ENCODE measurements around the gene PHKA2.

The PHKA2 gene

DNA sequence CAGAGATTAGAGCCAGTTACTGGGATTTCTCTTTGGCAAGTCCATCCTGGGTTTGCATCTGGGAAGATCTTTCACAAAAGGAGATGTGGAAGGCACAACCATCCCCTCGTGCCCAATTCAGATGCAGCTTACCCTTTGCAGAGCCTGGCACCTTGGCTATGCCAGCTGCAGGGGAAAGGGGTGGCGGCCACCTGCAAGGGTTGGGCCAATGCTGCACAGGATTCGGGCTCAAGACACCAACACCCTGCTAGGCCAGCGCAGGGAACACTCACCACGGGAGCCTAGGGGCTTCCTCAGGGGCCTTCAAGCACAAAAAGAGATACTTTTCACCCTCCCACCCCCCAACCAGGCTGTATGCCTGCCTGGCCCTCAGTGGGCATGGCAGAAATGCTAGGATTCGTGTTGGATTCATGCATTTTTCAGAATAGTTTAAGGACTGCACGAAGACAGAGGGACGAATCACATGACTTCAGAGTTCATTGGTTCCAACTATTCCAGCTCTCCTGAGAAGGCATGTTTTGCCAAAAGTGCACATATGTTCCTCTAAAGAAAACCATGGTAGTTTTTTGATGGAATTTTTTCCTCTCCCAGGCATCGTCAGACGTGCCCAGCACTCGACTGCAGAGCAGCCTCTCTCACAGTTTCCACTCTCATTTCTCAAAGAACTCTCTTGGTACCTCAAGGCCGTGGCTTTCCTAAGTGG is 94.4 kb downstream of the PHKA2 start:
- no peak for DNase-seq (ENCODE audit: low spot score)

- no peak for DNase-seq (ENCODE audit: low spot score)
These were observed 95.6 kb downstream of the PHKA2 start for GRCh38 chrX:18888281-18888680.

DNA sequence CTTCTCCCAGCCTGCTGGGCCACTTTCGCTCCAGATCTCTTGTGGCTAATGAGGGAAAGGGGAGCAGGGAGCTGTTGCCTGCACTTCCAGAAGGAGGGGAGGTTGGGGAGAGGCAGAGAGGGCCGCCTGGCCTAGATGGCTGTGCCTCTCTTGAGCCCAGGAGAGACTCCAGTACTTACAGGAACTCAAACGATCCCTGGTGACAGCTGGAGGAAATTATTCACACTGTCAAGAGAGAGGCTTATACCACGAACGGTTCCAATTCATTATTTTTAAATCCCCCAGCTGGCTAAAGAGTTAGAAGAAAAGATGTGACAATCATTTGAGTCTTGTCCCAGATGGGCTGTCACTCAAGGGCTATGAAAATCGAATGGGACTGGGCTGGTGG is 96.1 kb downstream of the PHKA2 start:
- no peak for DNase-seq (ENCODE audit: low spot score)

- DNase-seq (ENCODE audit: low spot score): no peak
These were observed 96.6 kb downstream of the PHKA2 start for GRCh38 chrX:18887177-18887824.

- peak; percentile 54 for DNase-seq (ENCODE audit: low spot score)
These were observed 97.4 kb downstream of the PHKA2 start for GRCh38 chrX:18886344-18887161.

DNA sequence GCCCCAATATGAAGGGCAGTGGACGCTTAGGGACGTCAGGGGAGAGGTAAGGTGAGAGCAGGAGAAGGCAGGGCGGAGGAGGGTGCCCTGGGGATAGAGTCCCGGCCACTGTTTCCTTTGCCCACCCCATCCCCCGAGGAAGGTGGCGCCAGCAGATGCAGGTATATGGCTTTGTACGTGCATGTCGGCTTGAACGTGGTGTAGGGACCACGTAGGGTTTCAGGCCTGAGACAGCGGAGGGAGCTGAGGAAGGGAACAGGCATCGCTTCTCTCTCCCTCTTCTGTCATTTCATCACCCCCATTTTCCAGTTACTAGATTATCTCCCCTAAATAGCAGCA is 97.9 kb downstream of the PHKA2 start:
- DNase-seq (ENCODE audit: low spot score): no peak

DNA sequence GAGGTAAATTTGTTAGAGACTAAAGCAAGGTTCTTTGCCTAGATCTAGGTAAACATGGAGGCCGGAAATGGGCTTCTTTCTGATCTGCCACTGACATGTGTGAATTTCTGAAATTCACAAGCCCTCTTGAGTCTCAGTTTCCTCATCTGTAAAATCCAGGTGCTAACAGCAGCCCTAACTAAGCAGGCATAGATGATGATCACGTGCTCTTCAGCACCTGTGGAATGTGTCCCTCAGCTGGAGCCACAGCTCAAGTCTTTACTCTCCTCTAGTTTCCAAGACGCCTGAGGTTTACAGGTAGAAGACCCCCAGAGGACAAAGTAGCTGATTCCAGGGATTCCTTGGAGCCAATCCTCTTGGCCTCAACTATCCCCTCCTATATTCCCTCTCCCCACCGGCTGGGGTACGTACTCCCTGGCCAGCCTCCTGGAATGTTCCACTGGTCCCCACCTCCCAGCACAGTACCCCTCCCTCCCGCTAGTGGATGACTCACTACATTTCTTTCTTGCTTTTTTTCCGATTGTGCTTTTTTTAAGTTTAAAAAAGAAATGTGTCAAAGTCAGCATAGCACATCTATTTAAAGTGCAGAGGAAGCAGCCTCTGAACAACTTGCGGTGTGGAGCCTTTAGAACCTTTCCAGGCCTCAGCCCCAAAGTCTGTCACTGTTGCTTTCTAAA is 98.4 kb downstream of the PHKA2 start:
- DNase-seq (ENCODE audit: low spot score): no peak

DNA sequence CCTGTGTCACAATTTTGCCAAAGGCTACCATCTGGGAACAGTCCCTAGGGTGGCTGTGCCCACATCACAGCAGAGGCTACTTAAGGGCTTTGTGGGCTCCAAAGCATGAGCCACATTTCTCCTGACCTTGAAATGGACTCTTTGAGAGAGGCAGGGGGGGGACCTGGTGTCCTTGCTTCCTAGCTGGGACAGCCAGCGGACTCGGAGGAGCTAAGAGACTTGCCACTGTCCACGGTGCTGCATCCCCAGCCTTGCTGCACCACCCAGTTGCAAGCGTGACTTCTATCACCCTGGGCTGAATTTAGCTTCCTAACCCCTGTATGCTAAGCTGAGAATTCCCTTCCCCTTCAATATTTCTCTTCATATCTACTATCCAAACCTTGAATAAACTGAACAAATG is 99.0 kb downstream of the PHKA2 start:
- no peak for DNase-seq (ENCODE audit: low spot score)

- no peak for DNase-seq (ENCODE audit: low spot score)
These were observed 99.8 kb downstream of the PHKA2 start for GRCh38 chrX:18883961-18884765.

GRCh38 chrX:18883234-18883960 is 100.5 kb downstream of the PHKA2 start:
- no peak for DNase-seq (ENCODE audit: low spot score)

DNA sequence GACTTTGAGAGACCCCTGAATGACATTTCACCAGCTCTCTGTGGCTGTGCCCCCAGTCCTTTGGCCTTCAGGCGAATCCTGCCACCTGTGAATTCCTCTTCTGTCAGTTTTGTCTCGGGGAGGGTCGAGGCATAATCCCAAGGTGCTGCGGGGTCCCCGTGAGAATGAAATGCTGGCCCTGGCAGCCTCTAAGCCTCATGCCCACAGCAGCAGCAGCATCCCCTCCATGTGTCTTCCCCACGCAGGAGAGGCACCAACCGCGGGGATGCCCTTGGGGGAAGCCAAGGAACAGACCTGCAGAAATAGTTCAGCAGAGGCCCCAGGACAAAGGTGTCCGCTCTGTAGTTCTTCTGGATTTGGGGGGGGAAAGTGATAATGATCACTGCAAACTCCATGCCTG is 104.8 kb downstream of the PHKA2 start:
- no peak for DNase-seq (ENCODE audit: low spot score)

GRCh38 chrX:18877469-18877868 is 106.4 kb downstream of the PHKA2 start:
- DNase-seq (ENCODE audit: low spot score): no peak

DNA sequence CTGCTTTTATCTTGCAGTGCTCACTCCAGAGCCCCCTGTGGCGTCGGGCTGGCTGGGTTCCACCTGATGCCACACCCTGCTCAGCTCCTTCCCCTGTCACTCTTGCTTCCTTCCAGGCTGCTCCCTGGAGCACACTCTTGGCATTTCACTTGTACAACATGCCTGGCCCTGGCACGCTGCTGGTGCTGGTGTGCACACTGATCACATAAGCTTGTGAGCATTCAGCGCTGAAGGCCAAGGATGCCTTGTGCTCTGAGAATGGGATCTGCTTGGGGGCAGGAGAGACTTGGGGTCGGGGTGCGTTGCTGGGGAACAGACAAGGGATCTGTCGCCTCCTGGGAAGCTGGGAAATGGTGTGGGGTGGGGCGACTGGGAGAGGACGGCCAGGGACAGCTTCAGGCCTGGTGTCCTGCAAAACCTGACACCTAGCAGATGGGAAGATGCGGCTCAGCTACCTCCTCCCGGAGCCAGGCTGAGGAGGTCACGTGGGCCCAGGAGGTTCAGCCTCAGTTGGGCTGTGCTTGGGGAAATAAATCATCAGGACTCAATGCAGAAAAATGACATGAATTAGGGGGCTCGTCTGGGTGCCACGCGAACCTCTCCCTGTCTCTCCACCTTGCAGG is 108.5 kb downstream of the PHKA2 start:
- no peak for DNase-seq (ENCODE audit: low spot score)

GRCh38 chrX:18874560-18875255 is 109.2 kb downstream of the PHKA2 start:
- no peak for DNase-seq (ENCODE audit: low spot score)

- DNase-seq (ENCODE audit: low spot score): no peak
These were observed 110.1 kb downstream of the PHKA2 start for GRCh38 chrX:18873836-18874235.

DNA sequence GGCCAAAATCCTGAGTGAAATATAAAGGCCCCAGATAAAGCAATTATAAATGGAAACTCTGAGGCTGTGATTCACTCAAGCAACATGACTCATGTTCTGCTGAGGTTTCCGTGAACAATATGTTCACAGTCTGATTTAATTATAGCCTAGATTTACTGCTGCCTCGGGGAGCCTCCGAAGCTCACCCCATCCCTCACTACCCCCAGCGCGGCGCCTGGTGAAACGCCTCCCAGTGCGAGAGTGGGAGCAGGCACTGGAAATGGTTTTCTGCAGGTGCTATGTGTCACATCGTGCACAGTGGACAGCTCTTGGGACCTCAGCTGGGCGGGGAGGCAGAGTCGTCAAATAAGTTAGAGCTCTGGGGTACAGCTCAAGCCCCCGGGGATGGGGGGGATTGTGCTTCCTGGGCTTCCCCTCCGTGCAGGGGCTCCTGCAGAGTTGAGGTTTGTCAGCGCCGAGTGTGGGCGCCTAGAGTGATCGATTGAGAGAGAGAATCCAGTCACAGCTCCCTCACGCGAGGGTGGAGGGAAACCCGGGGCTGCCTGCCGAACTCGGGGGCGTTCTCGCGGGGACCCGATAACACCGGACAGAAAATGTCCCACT is 110.6 kb downstream of the PHKA2 start:
- DNase-seq (ENCODE audit: low spot score): peak; percentile 67

GRCh38 chrX:18872621-18873020 is 111.3 kb downstream of the PHKA2 start:
- no peak for DNase-seq (ENCODE audit: low spot score)

GRCh38 chrX:18871970-18872369 is 111.9 kb downstream of the PHKA2 start:
- no peak for DNase-seq (ENCODE audit: low spot score)

DNA sequence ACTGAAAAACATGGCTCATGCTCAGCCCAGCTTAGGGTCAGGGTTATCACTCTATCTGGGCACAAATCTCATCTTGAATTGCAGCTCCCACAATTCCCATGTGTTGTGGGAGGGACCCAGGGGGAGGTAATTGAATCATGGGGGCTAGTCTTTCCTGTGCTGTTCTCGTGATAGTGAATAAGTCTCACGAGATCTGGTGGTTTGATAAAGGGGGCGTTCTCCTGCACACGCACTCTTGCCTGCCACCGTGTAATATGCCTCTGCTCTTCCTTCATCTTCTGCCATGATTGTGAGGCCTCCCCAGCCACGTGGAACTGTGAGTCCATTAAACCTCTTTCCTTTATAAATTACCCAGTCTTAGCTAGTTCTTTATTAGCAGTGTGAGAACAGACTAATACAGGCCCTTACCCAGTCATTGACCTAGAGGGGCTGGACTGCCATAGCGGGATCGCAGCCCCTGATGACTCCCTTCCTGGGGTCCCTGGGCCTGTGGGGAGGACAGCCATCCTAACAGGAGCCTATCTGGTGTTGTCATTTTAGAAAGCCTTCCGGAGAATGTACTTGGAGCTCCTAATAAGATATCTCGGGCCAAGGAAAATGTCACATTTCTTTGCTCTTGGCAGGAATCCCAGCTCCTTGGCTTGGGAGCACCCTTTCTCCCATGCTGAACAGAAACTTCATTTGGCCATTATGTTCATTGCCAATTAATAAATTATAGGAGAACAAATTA is 112.6 kb downstream of the PHKA2 start:
- DNase-seq (ENCODE audit: low spot score): no peak
